ENCODE data around the gene ZSCAN23. TPM values are rescaled to one million over a fixed set of nuclear protein-coding genes. Genes with fewer than 3 reads are reported as not detected.

The ZSCAN23 gene
- total and polyA plus RNA-seq, 11 donors = 0.42 to 2.1 (median 1.5) TPM

DNA sequence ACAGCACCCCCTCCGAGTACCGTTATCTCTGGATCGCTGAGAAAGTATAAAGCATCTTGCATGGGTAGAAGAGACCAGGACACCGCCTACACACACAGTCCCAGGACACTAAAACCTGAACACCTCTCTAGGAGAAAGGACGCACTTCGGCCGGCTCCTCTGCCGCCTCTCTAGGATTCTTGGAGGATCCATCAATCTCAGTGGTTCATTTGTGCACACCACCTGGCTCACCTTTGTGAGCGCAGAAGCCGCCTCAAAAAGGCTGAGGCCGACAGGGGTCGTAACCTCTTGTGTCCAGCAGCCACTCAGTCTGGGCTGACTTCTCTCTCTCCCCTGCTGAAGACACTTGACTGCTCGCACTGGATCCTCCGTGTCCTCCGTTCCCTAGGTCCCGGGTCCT, 13.5 kb downstream of the ZSCAN23 start:
- H3K9me3 ChIP-seq = peaks cover 0 to 10% (median 0%) of the 10 kb centered on the region in 12 donors
- peaks cover 0 to 28% (median 0%) of the 10 kb centered on the region in 9 donors for H3K36me3 ChIP-seq
- H3K27ac ChIP-seq = no peak overlapping the region
- ATAC-seq (no peak), DNase-seq (no peak)
- intact Hi-C loops (cut with DNase I) = no loop called here
- H3K4me1 ChIP-seq = no peaks in the 10 kb centered on the region
- H3K27me3 ChIP-seq = no peaks in the 10 kb centered on the region
- no peak overlapping the region for H3K4me3 ChIP-seq
- 91 to 98% (median 94%) methylated on average over 15 to 16 of the region's 16 CpGs for WGBS, 4 donors
- TF ChIP-seq, protein P1, sequence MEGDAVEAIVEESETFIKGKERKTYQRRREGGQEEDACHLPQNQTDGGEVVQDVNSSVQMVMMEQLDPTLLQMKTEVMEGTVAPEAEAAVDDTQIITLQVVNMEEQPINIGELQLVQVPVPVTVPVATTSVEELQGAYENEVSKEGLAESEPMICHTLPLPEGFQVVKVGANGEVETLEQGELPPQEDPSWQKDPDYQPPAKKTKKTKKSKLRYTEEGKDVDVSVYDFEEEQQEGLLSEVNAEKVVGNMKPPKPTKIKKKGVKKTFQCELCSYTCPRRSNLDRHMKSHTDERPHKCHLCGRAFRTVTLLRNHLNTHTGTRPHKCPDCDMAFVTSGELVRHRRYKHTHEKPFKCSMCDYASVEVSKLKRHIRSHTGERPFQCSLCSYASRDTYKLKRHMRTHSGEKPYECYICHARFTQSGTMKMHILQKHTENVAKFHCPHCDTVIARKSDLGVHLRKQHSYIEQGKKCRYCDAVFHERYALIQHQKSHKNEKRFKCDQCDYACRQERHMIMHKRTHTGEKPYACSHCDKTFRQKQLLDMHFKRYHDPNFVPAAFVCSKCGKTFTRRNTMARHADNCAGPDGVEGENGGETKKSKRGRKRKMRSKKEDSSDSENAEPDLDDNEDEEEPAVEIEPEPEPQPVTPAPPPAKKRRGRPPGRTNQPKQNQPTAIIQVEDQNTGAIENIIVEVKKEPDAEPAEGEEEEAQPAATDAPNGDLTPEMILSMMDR (IDR thresholded peaks at IDR 0.05) = no peak
- no peak for TF ChIP-seq POLR2A (IDR thresholded peaks at IDR 0.05)

GRCh38 chr6:28425944-28426541, 17.2 kb downstream of the ZSCAN23 start:
- TF ChIP-seq POLR2A (IDR thresholded peaks at IDR 0.05) = no peak
- TF ChIP-seq, protein P1 (IDR thresholded peaks at IDR 0.05) = no peak
- intact Hi-C loops (cut with DNase I) = no loop called here
- no peak for DNase-seq
- peaks cover 0 to 21% (median 0%) of the 10 kb centered on the region in 9 donors for H3K36me3 ChIP-seq
- no peak for ATAC-seq
- H3K4me3 ChIP-seq = no peak overlapping the region
- H3K27ac ChIP-seq = no peak overlapping the region
- no peaks in the 10 kb centered on the region for H3K4me1 ChIP-seq
- H3K9me3 ChIP-seq = peaks cover 0 to 11% (median 0%) of the 10 kb centered on the region in 12 donors
- 89 to 97% (median 95%) methylated on average over 4 of the region's 4 CpGs for WGBS, 4 donors
- no peaks in the 10 kb centered on the region for H3K27me3 ChIP-seq

- no peaks in the 10 kb centered on the region for H3K27me3 ChIP-seq
- TF ChIP-seq, protein P1 (IDR thresholded peaks at IDR 0.05) = no peak
- no peak for TF ChIP-seq POLR2A (IDR thresholded peaks at IDR 0.05)
- peaks cover 0 to 11% (median 0%) of the 10 kb centered on the region in 12 donors for H3K9me3 ChIP-seq
- ATAC-seq (no peak), DNase-seq (no peak)
- intact Hi-C loops (cut with DNase I) = no loop called here
- H3K27ac ChIP-seq = no peak overlapping the region
- peaks cover 0 to 31% (median 0%) of the 10 kb centered on the region in 9 donors for H3K36me3 ChIP-seq
- H3K4me3 ChIP-seq = no peak overlapping the region
- no peaks in the 10 kb centered on the region for H3K4me1 ChIP-seq
Measured at GRCh38 chr6:28424163-28424562, 19.1 kb downstream of the ZSCAN23 start.

GRCh38 chr6:28423546-28423945, 19.7 kb downstream of the ZSCAN23 start:
- intact Hi-C loops (cut with DNase I) = no loop called here
- WGBS, 4 donors = 96 to 100% (median 97%) methylated on average over 1 of the region's 1 CpG
- no peak for DNase-seq
- Histone ChIP-seq H3K4me1 (no peaks in the 10 kb centered on the region), H3K9me3 (peaks cover 0 to 11% (median 0%) of the 10 kb centered on the region in 12 donors), H3K36me3 (peaks cover 0 to 31% (median 0%) of the 10 kb centered on the region in 9 donors), H3K27me3 (no peaks in the 10 kb centered on the region), H3K4me3 (no peak overlapping the region), H3K27ac (no peak overlapping the region)
- TF ChIP-seq, protein P1 (IDR thresholded peaks at IDR 0.05) = no peak
- TF ChIP-seq POLR2A (IDR thresholded peaks at IDR 0.05) = no peak
- no peak for ATAC-seq

All from heart left ventricle (tissue), 16 donors.